NCI-H226 (cell line): ENCODE data around the gene TSTD2.
"Not testable (repeated sequence)": the region's sequence is repeated elsewhere in the genome, so short reads cannot be mapped to it uniquely, and the experiment has no call there.

ENCODE experiments used
- DNase-seq: peaks from one replicate; pipeline ENCODE4 v3.0.0-alpha.2; 2015

The TSTD2 gene

GRCh38 chr9:97581590-97581989, 51.6 kb downstream of the TSTD2 start:
- not testable (repeated sequence) for DNase-seq

GRCh38 chr9:97579914-97580313, 53.3 kb downstream of the TSTD2 start:
- DNase-seq: no peak

- DNase-seq: no peak
Observed at GRCh38 chr9:97578846-97579245, 54.3 kb downstream of the TSTD2 start.

- DNase-seq: no peak
Observed at GRCh38 chr9:97577051-97577450, 56.1 kb downstream of the TSTD2 start.

- no peak for DNase-seq
Observed at GRCh38 chr9:97575673-97576200, 57.4 kb downstream of the TSTD2 start.

- DNase-seq: not testable (repeated sequence)
Observed at GRCh38 chr9:97574921-97575672, 58.1 kb downstream of the TSTD2 start.

GRCh38 chr9:97574101-97574571, 59.0 kb downstream of the TSTD2 start:
- not testable (repeated sequence) for DNase-seq

GRCh38 chr9:97573482-97574073, 59.6 kb downstream of the TSTD2 start:
- no peak for DNase-seq

GRCh38 chr9:97572892-97573365, 60.2 kb downstream of the TSTD2 start:
- no peak for DNase-seq

- no peak for DNase-seq
Observed at GRCh38 chr9:97572196-97572891, 60.8 kb downstream of the TSTD2 start.

- DNase-seq: no peak
Observed at GRCh38 chr9:97571664-97572063, 61.5 kb downstream of the TSTD2 start.

- no peak for DNase-seq
Observed at GRCh38 chr9:97570899-97571298, 62.3 kb downstream of the TSTD2 start.

- DNase-seq: no peak
Observed at GRCh38 chr9:97568461-97569275, 64.5 kb downstream of the TSTD2 start.

- no peak for DNase-seq
Observed at GRCh38 chr9:97567894-97568202, 65.3 kb downstream of the TSTD2 start.

GRCh38 chr9:97567182-97567893, 65.8 kb downstream of the TSTD2 start:
- no peak for DNase-seq

GRCh38 chr9:97565262-97565661, 67.9 kb downstream of the TSTD2 start:
- DNase-seq: no peak

- DNase-seq: no peak
Observed at GRCh38 chr9:97564291-97565175, 68.6 kb downstream of the TSTD2 start.

- DNase-seq: no peak
Observed at GRCh38 chr9:97563458-97564135, 69.6 kb downstream of the TSTD2 start.

- DNase-seq: no peak
Observed at GRCh38 chr9:97562542-97562941, 70.6 kb downstream of the TSTD2 start.

- DNase-seq: no peak
Observed at GRCh38 chr9:97561501-97561900, 71.7 kb downstream of the TSTD2 start.
